Uterus (tissue), 4 donors: ENCODE results near the gene ALDH3A2. TPM values are rescaled to one million over a fixed set of nuclear protein-coding genes. Genes with fewer than 3 reads are reported as not detected.

ENCODE experiments used
- DNase-seq, 2 donors: peaks; one replicate each; pipeline ENCODE4 v3.0.0-alpha.2; 2019 to 2020
- H3K27ac ChIP-seq, 2 donors: fragments of 200-600 bp; sonication (generic); 1 replicate in 1 of 2; 2 replicates in 1 of 2; pipeline ENCODE4 v1.5.1; 2016 to 2018
- H3K27me3 ChIP-seq, 2 donors: fragments of 200-600 bp; sonication (generic); one replicate each; pipeline ENCODE4 v1.5.1; 2018 to 2019; ENCODE audit warnings: control low read depth in 1 of 2
- H3K36me3 ChIP-seq, 2 donors: fragments of 200-600 bp; sonication (generic); one replicate each; pipeline ENCODE4 v1.5.1; 2019; ENCODE audit warnings: control low read depth in 1 of 2
- H3K4me1 ChIP-seq, 2 donors: fragments of 200-600 bp; sonication (generic); one replicate each; pipeline ENCODE4 v1.5.1; 2018 to 2019; ENCODE audit warnings: control low read depth in 1 of 2
- H3K4me3 ChIP-seq, 2 donors: fragments of 200-600 bp; sonication (generic); 1 replicate in 1 of 2; 2 replicates in 1 of 2; pipeline ENCODE4 v1.5.1; 2018 to 2019; ENCODE audit warnings: mild to moderate bottlenecking in 1 of 2
- H3K9me3 ChIP-seq, 2 donors: fragments of 200-600 bp; sonication (generic); one replicate each; pipeline ENCODE4 v1.5.1; 2019; ENCODE audit warnings: control low read depth in 1 of 2
- POLR2A ChIP-seq, 2 donors: fragments of 450-650 bp; IDR thresholded peaks; one replicate each; pipeline ENCODE4 v1.6.1; 2016; ENCODE audit warnings: antibody characterized with exemption in 2 of 2, mild to moderate bottlenecking in 1 of 2, moderate library complexity in 1 of 2
- intact Hi-C: fragments of 100-400 bp; cut with DNase I; formaldehyde crosslinking; loops from one replicate; pipeline ENCODE4 v1.15.1; 2023; ENCODE audit warnings: low total_unique reads
- total RNA-seq, 4 donors: library from RNA; depleted of rRNA in 3 of 4; stranded (reverse); fragments of >200 nt in 3 of 4; gene quantifications; one replicate each; pipeline versions ENCODE4 v1.1.0 to v1.2.4, GENCODE V29; 2014 to 2023
- TF ChIP-seq, protein P1 (sequence below), 4 experiments: fragments of 200-600 bp in 2 of 4; fragments of 450-650 bp in 2 of 4; sonication (generic) in 2 of 4; IDR thresholded peaks; one replicate each; pipeline ENCODE4 v1.5.1; 2016 to 2019; ENCODE audit warnings: antibody characterized with exemption in 4 of 4, mild to moderate bottlenecking in 2 of 4, moderate library complexity in 1 of 4
- donor health status: DM: yes; HTN: yes; CAD: no.

ALDH3A2 gene
- total RNA-seq, 4 donors from 2014 or later = 19.0 to 166 (median 82.5) TPM

DNA sequence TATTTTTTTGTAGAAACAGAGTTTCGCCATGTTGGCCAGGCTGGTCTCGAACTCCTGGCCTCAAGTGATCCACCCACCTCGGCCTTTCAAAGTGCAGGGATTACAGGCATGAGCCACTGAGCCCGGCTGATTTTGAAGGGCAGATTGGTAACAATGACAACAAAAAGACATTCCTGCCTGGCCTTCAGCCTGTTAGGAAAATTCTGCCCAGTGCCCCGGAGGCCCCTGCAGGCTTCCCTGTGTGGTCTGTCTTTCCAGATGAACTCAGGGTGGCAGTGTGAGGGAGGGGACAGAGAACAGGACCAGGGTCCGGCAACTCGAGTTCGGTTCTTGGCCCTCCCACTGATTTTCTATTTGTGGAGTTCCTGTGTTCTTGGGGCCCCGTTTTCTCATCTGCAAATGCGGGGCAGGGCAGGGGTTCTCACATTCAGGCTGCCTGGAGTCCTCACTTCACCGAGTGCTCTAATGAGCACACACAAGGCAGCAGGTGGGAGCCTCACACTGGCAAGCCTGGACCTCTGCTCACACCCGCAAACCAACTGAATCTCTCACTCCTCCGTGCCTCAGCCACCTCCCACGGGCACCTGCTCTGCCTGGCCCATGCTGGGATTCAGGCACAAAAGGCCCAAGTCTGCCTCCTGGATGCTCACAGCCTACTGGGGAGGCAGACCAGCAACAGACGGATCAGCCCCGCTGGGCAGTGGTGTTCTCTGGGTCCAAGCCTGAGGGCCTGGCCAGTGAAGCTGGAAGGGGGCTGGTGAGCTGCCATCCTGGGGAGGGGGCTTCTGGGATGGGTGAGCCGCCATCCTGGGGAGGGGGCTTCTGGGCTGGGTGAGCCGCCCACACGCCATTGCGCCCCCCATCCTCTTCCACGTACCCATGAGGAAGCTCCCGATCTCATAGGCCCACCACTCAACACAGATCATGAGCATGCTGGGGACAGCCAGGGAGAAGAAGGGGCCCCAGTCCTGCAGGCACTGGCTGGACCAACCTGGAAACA, 57.5 kb downstream of the ALDH3A2 start:
- peaks cover 0 to 3% of the 10 kb centered on the region in 2 donors for H3K4me1 ChIP-seq
- no peak for DNase-seq
- no peaks in the 10 kb centered on the region for H3K36me3 ChIP-seq
- no peak overlapping the region for H3K27ac ChIP-seq
- TF ChIP-seq POLR2A (IDR thresholded peaks at IDR 0.05) = no peak
- TF ChIP-seq, protein P1, sequence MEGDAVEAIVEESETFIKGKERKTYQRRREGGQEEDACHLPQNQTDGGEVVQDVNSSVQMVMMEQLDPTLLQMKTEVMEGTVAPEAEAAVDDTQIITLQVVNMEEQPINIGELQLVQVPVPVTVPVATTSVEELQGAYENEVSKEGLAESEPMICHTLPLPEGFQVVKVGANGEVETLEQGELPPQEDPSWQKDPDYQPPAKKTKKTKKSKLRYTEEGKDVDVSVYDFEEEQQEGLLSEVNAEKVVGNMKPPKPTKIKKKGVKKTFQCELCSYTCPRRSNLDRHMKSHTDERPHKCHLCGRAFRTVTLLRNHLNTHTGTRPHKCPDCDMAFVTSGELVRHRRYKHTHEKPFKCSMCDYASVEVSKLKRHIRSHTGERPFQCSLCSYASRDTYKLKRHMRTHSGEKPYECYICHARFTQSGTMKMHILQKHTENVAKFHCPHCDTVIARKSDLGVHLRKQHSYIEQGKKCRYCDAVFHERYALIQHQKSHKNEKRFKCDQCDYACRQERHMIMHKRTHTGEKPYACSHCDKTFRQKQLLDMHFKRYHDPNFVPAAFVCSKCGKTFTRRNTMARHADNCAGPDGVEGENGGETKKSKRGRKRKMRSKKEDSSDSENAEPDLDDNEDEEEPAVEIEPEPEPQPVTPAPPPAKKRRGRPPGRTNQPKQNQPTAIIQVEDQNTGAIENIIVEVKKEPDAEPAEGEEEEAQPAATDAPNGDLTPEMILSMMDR (IDR thresholded peaks at IDR 0.05) = no peak
- no peaks in the 10 kb centered on the region for H3K27me3 ChIP-seq
- intact Hi-C loops = no loop called here
- H3K9me3 ChIP-seq = no peaks in the 10 kb centered on the region
- H3K4me3 ChIP-seq = no peak overlapping the region

DNA sequence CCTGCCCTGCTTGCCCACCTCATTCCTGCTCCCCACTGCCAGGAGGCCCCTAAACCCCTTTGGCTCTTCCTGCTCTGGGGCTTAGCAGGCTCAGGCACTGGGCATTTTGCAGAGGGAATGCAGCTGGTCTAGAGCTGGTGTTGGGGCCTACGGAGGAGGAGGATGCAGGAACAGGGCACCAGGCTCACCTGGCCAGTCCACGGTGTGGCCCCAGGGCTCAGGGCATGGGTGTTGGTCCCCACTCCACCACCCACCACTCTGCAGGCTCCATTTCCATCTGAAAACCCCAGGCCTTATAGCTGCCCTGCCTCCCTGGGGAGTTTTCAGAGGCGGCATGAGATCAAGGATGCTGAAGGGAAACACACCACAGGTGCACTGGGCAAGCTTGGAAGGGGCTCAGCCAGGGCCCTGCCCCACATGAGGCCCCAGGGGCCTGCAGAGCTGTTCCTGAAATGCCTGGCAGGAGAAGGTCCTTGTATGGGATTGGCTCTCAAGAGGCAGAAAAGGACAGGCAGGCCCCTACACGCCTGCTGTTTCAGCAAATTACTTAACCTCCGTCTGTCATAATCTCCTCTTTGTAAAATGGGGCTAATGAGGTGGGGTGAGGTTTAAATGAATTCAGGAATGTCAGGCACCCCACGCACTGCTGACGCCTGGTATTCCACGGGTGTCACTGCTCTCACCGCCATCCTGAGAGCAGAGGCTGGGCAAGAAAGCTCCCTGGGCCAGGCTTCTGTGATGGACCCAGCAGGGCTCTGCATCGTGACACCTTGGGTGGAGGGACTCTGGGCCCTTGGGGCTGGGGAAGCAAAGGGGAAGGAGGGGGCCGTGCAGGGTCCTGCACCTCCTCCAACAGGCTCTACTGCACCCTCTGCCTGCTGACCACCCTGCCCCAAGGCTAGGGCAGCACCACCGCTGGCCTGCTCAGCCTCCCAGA, 58.5 kb downstream of the ALDH3A2 start:
- TF ChIP-seq, protein P1 (IDR thresholded peaks at IDR 0.05) = no peak
- TF ChIP-seq POLR2A (IDR thresholded peaks at IDR 0.05) = no peak
- intact Hi-C loops = no loop called here
- no peaks in the 10 kb centered on the region for H3K27me3 ChIP-seq
- no peak overlapping the region for H3K27ac ChIP-seq
- H3K36me3 ChIP-seq = no peaks in the 10 kb centered on the region
- H3K4me3 ChIP-seq = no peak overlapping the region
- no peaks in the 10 kb centered on the region for H3K9me3 ChIP-seq
- no peak for DNase-seq
- peaks cover 0 to 3% of the 10 kb centered on the region in 2 donors for H3K4me1 ChIP-seq

DNA sequence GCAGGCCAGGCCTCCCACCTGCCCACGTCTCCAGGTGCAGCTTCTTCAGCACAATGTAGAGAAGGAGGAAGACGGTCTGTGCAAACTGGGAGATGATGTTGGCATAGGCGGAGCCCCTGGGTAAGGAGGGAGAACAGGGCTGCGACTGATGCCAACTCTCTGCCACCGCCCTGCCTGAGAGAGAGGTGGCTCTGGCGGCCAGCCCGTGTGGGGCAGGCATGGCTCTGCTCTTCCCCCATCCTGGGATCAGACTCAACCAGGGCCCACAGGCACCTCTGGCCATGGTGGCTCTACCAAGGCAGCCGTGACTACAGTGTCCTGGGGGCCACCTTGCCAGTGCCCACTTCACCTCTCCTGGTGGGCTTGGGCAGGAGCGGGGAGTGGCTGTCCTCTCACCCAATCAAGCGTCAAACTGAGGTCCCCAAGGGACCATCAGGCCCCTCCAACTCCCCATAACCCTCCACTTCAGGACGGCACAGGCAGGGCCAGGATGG, 59.2 kb downstream of the ALDH3A2 start:
- DNase-seq = no peak
- intact Hi-C loops = no loop called here
- no peak overlapping the region for H3K27ac ChIP-seq

DNA sequence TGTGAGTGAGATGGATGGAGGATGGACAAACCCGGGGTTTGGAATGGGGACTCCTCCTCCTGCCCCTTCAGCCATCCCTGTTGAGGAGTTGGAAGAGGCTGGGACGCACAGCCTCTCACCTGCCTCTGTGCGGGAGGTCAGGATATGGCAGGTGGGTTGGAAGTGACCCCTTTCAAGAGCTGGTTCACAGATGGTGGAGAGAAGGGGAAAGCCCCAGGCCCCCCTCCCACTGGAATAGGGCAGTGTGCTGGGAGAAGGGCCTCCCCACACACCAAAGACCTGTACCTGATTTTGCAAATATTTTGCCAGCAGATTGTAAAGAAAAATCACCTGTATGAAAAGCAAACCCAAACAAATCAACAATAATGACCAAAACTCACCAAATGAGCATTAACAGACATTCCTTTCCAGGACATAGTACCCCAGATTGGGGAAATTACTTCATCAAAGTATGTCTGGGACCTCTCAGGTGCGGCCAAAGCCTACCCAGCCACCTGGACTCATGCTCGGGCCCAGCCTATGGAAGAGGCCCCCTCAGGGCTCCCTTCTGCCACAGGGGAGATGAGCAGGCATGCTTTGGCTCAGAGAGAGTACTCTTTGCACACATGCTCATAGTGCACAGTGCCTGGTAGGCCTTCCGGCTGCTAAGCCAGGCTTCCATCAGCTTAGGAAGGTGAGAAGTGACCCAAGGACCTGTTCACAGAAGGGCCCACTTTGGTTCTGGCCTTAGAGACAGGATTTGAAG, 60.1 kb downstream of the ALDH3A2 start:
- no peaks in the 10 kb centered on the region for H3K9me3 ChIP-seq
- TF ChIP-seq, protein P1 (IDR thresholded peaks at IDR 0.05) = no peak
- TF ChIP-seq POLR2A (IDR thresholded peaks at IDR 0.05) = no peak
- H3K4me1 ChIP-seq = no peaks in the 10 kb centered on the region
- no peaks in the 10 kb centered on the region for H3K27me3 ChIP-seq
- DNase-seq = no peak
- intact Hi-C loops = no loop called here
- H3K27ac ChIP-seq = no peak overlapping the region
- no peaks in the 10 kb centered on the region for H3K36me3 ChIP-seq
- H3K4me3 ChIP-seq = no peak overlapping the region

More for the DNA sequence above, 59.2 kb downstream of the ALDH3A2 start:
- no peaks in the 10 kb centered on the region for H3K36me3 ChIP-seq
- no peak overlapping the region for H3K4me3 ChIP-seq
- H3K27me3 ChIP-seq = no peaks in the 10 kb centered on the region
- H3K9me3 ChIP-seq = no peaks in the 10 kb centered on the region
- peaks cover 0 to 3% of the 10 kb centered on the region in 2 donors for H3K4me1 ChIP-seq
- TF ChIP-seq, protein P1 (IDR thresholded peaks at IDR 0.05) = no peak
- TF ChIP-seq POLR2A (IDR thresholded peaks at IDR 0.05) = no peak
